ENCODE data around the gene EPS15. TPM values are rescaled to one million over a fixed set of nuclear protein-coding genes. Genes with fewer than 3 reads are reported as not detected.

The EPS15 gene
- total and polyA plus RNA-seq, 9 of the 15 experiments (the other 6 are each of a cell fraction or from before 2014, with no cell fraction given), result 23.1 to 69.0 (median 41.7) TPM

DNA sequence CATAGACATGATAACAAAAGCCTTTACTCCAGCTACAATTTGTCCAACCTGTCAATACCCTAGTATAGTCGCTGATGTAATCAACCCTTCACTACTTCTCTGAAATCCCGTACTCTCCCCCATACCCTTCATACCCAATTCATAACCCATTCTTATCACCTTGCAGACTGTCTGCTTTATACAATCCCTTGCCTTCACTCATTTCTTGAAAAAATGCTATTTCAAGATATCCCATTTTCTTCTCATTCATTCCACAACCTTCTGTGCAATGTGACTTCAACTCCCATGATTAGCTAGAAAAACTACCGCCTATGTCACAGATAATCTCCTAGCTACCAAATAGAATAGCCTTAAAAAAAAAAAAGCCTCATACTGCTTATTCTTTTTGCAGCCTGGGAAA, 49.5 kb downstream of the EPS15 start (continued):
- TF ChIP-seq NR2C1 (IDR thresholded peaks at IDR 0.05) (no peak), NR2C1 (tag; IDR thresholded peaks at IDR 0.05) (no peak), NFIC (IDR thresholded peaks at IDR 0.05) (no peak), KLF10 (CRISPR knock-in tag; IDR thresholded peaks at IDR 0.05) (no peak), SAP30 (IDR thresholded peaks at IDR 0.05; ENCODE audit: borderline replicate concordance, insufficient read depth, low read depth, low read length, poor library complexity, severe bottlenecking) (no peak), NEUROD1 (IDR thresholded peaks at IDR 0.05; ENCODE audit: borderline replicate concordance, low read depth, low read length, partially characterized antibody) (no peak), ZNF311 (CRISPR knock-in tag; IDR thresholded peaks at IDR 0.05) (no peak), ZNF444 (CRISPR knock-in tag; IDR thresholded peaks at IDR 0.05) (no peak), ZNF12 (CRISPR knock-in tag; IDR thresholded peaks at IDR 0.05) (no peak), ZNF780A (CRISPR knock-in tag; IDR thresholded peaks at IDR 0.05) (no peak), MIER1 (IDR thresholded peaks at IDR 0.05; ENCODE audit: low read depth) (no peak), ILK (tag; IDR thresholded peaks at IDR 0.05; ENCODE audit: borderline replicate concordance, low read depth) (no peak), TRIM28 (IDR thresholded peaks at IDR 0.05) (no peak), EZH2 (IDR thresholded peaks at IDR 0.05; ENCODE audit: borderline replicate concordance, low read depth, low read length) (no peak), BRD9 (IDR thresholded peaks at IDR 0.05; ENCODE audit: low read depth, partially characterized antibody) (no peak), CHCHD3 (CRISPR knock-in tag; IDR thresholded peaks at IDR 0.05) (no peak), RFX1 (IDR thresholded peaks at IDR 0.05) (peak; percentile 83), ZNF274 (IDR thresholded peaks at IDR 0.05; ENCODE audit: borderline replicate concordance, low read depth, low read length) (no peak)
- TF ChIP-seq, protein P1, sequence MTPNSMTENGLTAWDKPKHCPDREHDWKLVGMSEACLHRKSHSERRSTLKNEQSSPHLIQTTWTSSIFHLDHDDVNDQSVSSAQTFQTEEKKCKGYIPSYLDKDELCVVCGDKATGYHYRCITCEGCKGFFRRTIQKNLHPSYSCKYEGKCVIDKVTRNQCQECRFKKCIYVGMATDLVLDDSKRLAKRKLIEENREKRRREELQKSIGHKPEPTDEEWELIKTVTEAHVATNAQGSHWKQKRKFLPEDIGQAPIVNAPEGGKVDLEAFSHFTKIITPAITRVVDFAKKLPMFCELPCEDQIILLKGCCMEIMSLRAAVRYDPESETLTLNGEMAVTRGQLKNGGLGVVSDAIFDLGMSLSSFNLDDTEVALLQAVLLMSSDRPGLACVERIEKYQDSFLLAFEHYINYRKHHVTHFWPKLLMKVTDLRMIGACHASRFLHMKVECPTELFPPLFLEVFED (CRISPR knock-in tag; conservative IDR thresholded peaks at IDR 0.05), result no peak
- TF ChIP-seq, protein P2, sequence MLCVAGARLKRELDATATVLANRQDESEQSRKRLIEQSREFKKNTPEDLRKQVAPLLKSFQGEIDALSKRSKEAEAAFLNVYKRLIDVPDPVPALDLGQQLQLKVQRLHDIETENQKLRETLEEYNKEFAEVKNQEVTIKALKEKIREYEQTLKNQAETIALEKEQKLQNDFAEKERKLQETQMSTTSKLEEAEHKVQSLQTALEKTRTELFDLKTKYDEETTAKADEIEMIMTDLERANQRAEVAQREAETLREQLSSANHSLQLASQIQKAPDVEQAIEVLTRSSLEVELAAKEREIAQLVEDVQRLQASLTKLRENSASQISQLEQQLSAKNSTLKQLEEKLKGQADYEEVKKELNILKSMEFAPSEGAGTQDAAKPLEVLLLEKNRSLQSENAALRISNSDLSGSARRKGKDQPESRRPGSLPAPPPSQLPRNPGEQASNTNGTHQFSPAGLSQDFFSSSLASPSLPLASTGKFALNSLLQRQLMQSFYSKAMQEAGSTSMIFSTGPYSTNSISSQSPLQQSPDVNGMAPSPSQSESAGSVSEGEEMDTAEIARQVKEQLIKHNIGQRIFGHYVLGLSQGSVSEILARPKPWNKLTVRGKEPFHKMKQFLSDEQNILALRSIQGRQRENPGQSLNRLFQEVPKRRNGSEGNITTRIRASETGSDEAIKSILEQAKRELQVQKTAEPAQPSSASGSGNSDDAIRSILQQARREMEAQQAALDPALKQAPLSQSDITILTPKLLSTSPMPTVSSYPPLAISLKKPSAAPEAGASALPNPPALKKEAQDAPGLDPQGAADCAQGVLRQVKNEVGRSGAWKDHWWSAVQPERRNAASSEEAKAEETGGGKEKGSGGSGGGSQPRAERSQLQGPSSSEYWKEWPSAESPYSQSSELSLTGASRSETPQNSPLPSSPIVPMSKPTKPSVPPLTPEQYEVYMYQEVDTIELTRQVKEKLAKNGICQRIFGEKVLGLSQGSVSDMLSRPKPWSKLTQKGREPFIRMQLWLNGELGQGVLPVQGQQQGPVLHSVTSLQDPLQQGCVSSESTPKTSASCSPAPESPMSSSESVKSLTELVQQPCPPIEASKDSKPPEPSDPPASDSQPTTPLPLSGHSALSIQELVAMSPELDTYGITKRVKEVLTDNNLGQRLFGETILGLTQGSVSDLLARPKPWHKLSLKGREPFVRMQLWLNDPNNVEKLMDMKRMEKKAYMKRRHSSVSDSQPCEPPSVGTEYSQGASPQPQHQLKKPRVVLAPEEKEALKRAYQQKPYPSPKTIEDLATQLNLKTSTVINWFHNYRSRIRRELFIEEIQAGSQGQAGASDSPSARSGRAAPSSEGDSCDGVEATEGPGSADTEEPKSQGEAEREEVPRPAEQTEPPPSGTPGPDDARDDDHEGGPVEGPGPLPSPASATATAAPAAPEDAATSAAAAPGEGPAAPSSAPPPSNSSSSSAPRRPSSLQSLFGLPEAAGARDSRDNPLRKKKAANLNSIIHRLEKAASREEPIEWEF (CRISPR knock-in tag; IDR thresholded peaks at IDR 0.05), result no peak
- TF ChIP-seq, protein P3, sequence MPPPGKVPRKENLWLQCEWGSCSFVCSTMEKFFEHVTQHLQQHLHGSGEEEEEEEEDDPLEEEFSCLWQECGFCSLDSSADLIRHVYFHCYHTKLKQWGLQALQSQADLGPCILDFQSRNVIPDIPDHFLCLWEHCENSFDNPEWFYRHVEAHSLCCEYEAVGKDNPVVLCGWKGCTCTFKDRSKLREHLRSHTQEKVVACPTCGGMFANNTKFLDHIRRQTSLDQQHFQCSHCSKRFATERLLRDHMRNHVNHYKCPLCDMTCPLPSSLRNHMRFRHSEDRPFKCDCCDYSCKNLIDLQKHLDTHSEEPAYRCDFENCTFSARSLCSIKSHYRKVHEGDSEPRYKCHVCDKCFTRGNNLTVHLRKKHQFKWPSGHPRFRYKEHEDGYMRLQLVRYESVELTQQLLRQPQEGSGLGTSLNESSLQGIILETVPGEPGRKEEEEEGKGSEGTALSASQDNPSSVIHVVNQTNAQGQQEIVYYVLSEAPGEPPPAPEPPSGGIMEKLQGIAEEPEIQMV (tag; conservative IDR thresholded peaks at IDR 0.05; ENCODE audit: low read depth), result no peak
- TF ChIP-seq, protein P4, sequence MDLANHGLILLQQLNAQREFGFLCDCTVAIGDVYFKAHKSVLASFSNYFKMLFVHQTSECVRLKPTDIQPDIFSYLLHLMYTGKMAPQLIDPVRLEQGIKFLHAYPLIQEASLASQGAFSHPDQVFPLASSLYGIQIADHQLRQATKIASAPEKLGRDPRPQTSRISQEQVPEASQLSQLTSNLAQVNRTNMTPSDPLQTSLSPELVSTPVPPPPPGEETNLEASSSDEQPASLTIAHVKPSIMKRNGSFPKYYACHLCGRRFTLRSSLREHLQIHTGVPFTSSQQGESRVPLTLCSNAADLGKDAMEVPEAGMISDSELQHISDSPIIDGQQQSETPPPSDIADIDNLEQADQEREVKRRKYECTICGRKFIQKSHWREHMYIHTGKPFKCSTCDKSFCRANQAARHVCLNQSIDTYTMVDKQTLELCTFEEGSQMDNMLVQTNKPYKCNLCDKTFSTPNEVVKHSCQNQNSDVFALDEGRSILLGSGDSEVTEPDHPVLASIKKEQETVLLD (IDR thresholded peaks at IDR 0.05), result no peak

Measured in K562 (cell line).